NCI-H524 (cell line): ENCODE results near the gene THRA.
A peak's percentile ranks its signal among the peaks of the same experiment; 100 is the strongest.

Experiments used
- DNase-seq, 2 experiments: peaks; one replicate each; lab custom pipeline; 2025; lab: John Stamatoyannopoulos, UW

Gene THRA

DNA sequence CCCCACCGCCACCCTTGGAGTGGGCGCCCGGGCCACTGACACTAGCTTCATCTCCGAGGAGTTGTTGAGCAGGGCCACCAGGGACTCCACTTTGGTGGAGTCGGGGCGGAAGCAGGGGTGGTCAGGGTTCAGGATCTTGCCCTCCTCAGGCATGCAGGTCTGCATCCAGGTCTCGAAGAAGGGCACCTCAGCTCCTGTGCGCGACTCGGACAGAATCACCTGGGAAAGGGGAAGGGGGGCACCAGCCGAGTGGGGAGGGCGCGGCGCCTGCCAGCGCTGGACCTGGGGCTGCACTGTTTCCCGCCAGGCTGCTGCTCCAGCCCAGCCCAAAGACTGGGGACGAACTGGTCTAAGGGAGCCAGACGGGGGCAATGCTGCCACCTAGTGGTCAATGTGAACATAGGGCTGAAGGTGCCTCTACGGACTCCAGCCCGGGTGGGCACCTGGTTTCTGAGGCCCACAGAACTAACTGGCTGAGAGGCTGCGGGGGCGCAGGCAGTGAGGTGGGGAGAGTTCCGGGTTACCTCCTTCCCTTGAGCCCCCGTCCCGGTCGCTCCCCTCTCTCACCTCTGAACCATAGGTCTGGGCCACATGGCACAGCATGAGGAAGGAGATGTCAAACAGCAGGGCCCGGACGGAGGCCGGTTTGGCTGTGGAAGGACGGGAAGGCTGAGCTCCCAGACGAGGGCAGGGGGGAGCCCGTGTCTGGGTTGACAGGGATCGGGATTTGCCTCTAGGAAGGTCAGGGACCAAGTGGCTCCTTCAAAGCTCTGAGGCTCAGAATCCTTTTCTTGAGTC lies 35.8 kb upstream of the THRA start:
- DNase-seq, result peak; percentile 75 to 79

- no peak for DNase-seq
Observed at GRCh38 chr17:40027614-40028012, 35.2 kb upstream of the THRA start.

DNA sequence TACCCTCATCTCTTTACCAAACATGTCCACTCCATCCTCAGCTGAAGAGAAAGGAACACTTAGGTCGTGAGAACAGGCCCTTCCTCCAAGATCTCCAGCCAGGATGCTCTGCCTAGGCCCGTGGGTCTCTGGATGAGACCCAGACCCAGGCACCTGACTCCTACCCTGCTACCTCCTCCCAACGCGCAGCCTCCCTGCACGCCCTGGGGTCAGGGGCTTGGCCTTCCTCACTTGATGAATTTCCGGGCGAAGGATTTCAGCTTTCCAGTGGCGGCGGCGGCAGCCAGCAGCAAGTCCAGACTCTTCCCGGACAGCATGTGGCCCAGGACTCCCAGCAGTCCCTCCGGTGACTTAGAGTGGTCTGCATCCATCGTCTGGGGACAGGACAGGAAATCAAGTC lies 34.2 kb upstream of the THRA start:
- DNase-seq, result no peak

- DNase-seq, result no peak
Observed at GRCh38 chr17:40031706-40032105, 31.1 kb upstream of the THRA start.

DNA sequence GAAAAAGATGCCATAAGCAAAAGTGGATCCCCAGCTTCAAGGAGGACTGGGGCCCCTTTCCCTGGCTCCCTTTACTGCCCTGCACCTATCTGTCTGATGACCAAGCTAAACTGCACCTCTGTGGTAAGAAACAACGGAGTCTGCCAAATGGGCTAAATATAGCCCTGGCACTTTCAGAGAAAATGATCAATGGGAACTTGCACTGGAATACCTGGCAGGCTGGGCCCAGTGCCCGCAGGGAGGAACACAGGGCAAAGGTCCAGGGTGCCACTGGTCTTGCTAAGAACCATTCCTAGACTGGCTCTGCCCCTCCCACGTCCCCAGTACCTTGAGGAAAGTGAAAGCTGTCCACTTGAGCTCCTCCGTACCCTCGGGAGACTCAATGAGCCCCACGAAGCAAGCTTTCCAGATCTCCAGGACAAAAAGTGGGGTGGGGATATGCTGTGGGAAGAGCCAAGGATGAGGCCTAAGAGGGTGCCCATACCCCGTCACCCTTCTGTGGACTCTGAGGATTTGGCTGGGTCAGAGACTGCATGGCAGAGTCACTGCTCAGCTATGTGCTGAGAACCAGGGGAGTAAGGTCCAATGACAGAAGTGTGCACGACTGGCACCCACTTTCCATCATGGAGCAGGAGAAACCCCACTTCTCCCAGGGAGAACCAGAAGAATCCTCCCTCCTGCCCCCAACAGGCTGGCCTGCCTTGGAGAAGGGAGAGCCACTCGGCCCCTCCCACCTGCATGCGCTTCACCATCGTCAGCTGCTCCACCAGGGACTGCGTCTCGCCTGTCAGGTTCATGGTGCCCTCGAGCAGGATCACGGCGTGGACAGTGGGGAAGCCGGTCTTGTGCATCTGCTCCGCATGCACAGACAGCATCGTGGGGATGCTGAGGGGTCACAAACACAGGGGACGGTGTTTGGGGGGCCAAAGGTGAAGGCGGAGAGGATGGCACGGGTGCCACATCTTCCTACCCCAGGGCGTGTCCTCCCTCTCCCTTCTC lies 30.1 kb upstream of the THRA start:
- DNase-seq, result no peak

- no peak for DNase-seq
Observed at GRCh38 chr17:40033339-40033738, 29.4 kb upstream of the THRA start.

DNA sequence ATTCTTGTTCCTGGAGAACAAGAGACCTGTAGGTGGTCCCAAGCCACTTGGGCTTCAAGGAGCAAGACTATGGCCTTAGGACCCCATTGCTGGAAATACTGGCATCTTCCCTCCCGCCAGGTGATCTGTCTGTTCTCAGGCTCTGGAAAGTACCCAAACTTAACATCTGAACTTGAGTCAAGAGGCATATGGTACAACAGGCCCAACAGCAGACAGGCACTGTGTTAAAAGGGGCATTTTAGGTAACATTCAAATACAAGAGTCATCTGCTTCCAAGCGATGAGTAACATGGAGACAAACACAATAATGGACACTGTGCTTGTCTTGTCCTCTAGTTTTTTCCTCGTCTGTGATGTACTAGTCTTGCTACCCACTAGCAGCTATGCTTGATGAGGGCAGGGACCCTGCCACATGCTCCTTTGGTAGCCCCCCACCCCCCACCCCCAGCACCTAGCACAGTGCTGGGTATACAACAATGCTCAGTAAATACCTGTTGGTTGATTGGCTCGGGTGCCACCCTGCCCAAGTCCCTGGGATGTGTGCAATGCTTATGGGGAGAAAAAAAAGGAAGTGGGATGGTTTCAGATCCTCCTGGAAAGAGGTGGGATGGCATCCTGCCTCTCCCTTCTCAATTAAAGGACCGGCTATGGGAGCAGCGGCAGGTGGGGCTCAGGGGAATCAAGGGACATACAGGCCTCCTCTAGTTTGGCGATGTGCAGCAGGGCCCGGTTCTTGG lies 28.2 kb upstream of the THRA start:
- DNase-seq, result no peak

DNA sequence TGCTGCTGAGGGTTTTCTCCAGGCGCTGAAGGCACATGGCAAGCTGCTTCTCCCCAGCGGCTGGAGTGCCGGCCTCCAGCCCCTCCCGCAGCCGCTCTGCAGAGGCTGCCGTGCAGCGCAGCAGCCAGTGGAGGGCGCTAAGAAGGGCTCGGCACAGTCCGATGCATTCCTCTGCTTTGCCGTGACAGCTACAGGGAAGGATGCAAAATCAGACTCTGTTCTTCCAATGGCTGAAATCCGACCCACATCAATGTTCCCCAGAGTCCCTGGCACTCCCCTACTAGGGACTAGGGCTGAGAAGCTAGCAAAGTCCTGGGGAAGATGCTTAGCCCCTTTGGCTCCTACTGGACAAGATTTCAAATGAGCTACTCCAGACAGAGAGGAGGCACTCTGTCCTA lies 27.6 kb upstream of the THRA start:
- peak in 1 of 2 experiments; percentile 34 for DNase-seq

- DNase-seq, result no peak
Observed at GRCh38 chr17:40038882-40039513, 23.8 kb upstream of the THRA start.

DNA sequence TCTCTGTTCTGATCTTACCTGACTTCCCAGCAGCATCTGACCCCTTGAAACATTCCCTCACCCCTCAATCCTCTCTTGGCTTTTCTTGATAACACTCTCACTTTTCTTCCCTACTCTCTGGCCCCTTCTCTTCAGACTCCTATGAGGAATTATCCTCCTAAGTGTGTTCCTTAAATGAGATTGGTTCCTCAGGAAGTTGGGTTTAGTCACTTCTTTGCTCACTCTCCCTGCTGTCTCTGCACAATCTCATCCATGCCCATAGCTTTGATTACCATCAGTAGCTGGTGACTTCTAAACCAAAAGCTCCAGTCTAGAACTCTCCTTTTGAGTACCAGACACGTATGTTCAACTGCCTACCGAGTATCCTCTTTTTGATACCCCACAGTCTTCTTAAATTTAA lies 21.6 kb upstream of the THRA start:
- no peak for DNase-seq

- DNase-seq, result peak; percentile 26 to 44
Observed at GRCh38 chr17:40056379-40057015, 6.3 kb upstream of the THRA start.

- no peak for DNase-seq
Observed at GRCh38 chr17:40058186-40058784, 4.5 kb upstream of the THRA start.

- no peak for DNase-seq
Observed at GRCh38 chr17:40058865-40059264, 3.9 kb upstream of the THRA start.

GRCh38 chr17:40059729-40060475 lies 2.9 kb upstream of the THRA start:
- no peak for DNase-seq

GRCh38 chr17:40060887-40061608 lies 1.7 kb upstream of the THRA start:
- no peak for DNase-seq

DNA sequence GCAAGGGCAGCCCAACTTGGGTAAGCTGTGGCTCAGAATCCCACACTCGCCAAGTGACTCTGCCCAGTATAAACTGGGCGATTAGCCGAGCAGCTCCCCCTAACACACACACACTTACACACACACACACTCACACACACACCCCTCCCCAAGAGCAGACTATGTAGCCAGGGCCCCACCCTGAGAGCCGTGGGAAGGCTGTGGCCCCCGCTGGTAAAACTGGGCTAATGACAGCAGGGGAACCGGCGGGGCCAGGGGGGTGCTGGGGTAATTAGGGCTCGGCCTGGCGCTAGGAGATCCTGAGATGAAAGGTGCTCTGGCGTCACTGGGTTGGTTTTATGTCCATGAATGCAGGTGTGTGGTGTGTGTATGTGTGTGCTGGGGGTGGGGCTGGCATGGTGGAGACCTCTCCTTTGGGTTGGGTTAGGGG lies 1.1 kb upstream of the THRA start:
- DNase-seq, result no peak

- no peak for DNase-seq
Observed at GRCh38 chr17:40063187-40063771, 514 bp downstream of the THRA start.

DNA sequence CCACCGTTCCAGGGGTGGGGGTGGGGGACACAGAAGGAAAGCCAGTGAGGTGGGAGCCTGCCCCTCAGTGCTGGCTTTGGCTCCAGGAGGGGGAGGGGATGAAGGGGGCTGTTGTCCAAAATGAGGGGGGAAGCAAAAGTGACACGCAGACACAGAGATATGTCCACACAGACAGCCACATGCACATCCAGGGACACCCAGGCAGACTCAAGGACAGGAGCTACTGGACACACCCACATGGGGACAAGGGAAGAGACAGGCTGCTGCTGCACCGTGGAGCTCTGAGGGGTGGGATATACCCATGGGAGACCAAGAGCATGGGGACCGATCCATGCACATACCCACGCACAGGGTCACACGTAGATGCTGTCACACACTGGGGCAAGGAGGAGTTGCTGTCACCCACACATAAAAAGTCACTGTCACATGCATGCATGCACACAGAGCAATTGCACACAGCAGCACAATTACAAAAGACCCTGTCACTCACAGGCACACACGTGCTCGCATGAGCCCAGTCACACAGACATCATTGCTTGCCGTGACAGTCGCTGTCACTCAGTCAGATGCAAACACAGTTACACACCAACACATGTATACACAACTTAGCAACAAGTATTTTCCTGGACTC lies 1.3 kb downstream of the THRA start:
- DNase-seq, result no peak
